Suppressor macrophage (primary cell): ENCODE data around the gene AURKB.
"Not testable (repeated sequence)": the region's sequence is repeated elsewhere in the genome, so short reads cannot be mapped to it uniquely, and the experiment has no call there.

Experiments used
- DNase-seq, 4 experiments: peaks; one replicate each; pipeline ENCODE4 v3.0.0-alpha.2; 2020 to 2022

AURKB gene

GRCh38 chr17:8187517-8188262, 22.7 kb downstream of the AURKB start:
- peak; percentile 94 to 98 (median 97) for DNase-seq

DNA sequence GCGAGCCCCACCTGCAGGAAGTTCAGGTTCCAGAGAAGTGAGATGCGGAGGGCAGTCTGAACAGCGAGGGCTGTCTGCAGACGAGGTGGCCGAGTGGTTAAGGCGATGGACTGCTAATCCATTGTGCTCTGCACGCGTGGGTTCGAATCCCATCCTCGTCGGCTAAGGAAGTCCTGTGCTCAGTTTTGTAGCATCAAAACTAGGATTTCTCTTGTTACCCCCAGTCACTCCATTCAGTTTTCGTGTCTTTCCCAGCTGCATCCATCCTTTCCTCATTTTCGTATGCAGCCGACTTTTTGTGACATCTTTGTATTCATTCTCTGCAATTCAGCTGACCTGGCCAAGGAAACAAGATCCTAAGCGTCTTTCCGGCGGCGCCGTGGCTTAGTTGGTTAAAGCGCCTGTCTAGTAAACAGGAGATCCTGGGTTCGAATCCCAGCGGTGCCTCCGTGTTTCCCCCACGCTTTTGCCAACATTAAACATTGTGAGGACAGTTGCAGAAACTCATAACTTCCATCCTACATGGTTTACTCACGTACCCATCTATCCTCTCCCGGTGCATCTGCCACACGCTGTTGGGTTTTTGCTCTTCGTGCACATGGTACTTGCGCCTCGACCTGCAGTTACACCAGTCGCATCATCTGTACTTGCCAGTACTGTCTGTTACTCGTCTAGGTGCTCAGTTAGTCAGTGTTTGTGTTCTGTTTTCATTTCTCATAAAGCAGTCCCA, 23.4 kb downstream of the AURKB start:
- DNase-seq, result peak; percentile 91 to 94 (median 92)

DNA sequence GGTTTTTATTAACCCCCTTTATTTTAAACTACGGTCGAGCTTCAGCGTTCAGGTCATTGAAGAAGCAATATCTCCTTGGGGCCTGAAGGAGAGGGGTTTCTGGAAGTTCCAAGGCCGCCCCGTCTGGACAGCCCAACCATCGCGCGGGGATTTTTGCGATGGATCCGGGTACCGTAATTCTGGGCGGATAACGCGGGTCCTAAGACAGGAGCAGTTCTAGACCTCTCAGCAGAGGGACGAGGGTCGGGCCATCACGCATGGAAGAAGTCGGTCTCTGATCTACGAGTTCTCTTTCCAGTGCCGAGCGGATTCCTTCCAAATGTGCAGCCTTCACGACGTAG, 24.0 kb downstream of the AURKB start:
- no peak for DNase-seq

- peak; percentile 77 to 90 (median 84) for DNase-seq
These were observed 24.6 kb downstream of the AURKB start for GRCh38 chr17:8185582-8186445.

DNA sequence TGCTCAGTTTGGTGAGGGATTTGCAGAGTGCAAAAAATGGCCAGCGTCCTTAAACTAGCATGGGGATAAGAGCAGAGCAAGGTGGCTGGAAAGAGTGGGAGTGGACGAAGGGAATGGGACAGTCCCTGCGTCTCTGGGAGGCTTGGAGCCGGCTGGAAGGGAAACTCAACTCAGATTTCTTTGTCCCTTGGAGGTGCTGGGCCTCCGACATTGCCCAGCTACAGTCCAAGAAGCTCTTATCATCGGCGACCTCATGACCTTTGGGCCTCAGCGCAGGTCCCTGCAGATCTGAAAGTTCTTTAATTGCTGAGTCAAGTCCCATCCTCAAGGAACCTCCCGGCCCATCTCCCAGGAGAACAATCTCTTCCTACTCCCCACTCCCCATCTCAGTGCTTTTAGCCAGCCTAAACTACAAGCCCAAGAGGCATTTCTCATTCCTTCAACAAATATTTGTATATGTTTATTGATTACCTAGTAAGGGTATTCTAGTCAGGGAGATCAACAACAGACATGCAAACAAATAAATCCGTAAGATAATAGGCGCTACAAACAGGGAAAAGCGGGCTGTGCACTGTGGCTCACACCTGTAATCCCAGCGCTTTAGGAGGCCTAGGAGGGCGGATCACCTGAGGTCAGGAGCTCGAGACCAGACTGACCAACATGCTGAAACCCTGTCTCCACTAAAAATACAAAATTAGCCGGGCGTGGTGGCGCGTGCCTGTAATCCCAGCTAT, 33.2 kb downstream of the AURKB start:
- no peak for DNase-seq

DNA sequence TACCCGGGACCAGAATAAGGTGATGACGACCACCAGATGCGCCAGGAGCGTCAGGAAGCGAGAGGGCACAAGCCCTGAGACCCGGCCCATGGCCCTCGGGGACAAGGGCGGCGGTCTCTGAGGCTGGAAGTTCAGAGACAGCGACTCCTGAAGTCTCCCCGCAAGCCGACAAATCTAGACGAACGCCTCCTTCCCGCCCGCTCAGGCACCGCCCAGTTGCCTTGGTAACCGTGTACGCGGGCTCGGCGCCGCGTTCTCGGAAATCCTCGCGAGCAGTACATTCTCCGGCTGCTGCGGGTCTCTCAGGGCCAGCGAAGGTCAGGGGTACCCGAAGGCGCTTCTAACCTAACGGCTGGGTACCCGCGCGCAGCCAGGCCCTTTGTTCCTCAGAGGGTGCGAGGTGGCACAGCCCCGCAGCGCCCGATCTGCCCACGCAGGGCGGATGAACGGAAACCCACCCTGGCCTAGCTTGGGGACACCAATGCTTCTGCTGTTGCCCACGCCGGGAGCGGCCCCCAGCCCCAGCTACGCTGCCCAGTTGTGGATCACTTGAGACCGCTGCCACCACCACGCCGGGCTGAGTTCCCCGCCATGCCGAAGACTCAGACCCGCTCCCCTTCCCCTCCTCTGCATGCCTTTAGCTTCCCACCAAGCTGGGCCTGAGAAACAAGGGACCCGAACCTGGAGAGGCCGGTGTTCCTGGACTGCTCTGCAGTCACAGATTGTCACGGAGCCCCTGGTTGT, 34.0 kb downstream of the AURKB start, which contains the start of gene TMEM107:
Gene TMEM107 (minus strand): TSS at position 184 of the 744 bp plus-strand sequence. CDS start 94 bp downstream, at position 90.
- DNase-seq, result peak; percentile 89 to 97 (median 94)

DNA sequence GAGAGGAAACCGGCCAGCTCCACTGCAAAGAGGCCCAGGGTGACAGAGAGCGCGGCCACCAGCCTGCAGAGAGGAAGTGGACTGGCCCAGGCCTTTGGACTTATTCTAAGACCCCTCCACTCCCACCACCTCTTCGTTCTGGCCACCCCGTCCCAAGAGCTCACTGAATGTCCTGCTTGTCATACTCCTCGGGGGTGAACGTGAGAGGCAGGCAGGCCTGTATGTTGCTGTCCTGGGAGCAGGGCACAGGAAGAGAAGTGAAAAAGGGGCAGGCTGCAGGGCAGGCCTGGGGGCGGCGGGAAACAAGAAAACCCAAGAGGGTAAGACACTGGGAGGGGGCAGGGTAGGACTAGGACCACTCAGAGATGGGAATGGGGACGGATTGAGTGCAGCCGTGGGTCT, 34.6 kb downstream of the AURKB start:
- DNase-seq, result peak; percentile 40 to 72 (median 54)

GRCh38 chr17:8173871-8174322, 36.5 kb downstream of the AURKB start:
- no peak for DNase-seq

DNA sequence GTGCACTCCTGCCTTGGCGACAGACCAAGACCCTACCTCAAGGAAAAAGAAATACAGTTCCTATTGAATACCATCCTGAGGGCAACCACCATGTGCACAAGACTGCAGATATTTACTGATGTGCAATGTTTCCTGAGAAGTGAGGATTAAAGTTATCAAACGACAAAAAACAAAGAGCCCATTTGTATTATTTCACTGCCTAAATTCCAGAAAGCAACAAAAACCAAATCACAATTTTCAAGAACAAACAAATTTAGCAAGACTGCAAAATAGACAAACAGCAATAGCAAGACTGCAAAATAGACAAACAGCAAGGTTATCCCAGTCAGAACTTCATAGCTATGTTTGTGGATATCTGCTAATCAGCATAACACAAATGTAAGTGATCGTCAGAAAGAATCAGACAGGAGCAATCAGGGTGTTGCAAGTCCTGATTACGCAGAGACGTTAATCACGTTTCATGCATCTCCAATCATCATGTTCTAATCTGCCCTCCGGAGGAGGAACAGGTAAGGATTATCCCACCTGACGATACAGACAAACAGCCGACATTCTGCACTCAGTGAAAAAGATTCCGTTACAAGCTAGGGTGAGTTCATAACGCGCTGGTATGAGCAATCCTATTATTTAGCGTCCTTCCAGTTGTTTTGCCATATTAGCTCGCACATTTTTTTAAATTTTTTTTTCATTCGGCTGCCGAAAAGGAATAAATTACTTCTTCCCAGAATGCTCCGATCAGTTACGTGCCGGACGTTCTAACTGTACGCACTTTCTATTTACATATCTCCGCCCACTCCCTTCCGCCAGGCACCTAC, 37.1 kb downstream of the AURKB start:
- DNase-seq, result peak; percentile 91 to 98 (median 94)

DNA sequence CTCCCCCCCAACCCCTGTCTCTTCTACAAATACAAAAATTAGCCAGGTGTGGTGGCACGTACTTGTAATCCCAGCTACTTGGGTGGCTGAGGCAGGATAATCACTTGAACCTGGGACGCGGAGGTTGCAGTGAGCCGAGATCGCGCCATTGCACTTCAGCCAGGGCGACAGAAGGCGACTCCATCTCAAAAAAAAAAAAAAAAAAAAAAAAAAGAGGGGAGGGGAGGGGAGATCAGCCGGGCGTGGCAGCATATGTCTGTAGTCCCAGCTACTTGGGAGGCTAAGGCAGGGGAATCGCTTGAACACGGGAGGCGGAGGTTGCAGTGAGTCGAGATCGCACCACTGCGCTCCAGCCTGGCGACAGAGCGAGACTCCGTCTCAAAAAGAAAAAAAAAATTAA, 40.2 kb downstream of the AURKB start:
- not testable (repeated sequence) for DNase-seq

DNA sequence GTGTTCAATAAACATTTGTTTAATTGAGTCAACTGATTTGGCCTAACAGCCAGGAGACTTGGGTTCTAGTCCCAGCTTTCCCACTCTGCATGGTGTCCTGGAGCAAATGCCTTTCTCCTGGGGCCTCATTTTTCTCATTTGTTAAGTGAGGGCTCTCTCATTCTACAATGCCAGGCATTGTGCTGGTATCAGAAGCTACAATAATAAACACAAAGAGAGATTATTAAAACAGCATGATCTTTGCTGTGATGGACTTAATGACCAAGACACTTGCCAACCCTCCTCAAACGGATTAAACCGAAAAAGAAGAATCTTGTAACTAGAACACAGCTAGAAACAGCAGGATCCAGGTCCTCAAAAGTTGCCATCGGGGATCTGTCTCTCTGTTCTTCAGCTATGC, 42.8 kb downstream of the AURKB start:
- no peak for DNase-seq

GRCh38 chr17:8166731-8167130, 43.6 kb downstream of the AURKB start:
- no peak for DNase-seq

DNA sequence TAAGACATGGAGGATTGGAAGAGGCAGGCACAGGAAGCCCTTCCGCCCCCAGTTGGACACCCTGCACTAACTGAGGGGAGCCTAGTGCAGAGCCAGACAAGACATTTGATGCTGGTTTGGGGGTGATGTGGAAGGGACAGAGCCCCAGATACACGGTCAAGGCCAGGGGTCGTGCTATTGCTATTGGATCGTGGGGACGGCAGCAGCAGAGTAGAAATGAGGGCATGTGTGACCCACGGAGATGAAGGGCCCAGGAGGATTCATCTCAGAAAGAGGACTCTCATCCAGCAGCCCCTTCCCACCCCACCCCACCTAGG, 45.6 kb downstream of the AURKB start:
- no peak for DNase-seq

- peak; percentile 87 to 94 (median 91) for DNase-seq
These were observed 46.2 kb downstream of the AURKB start for GRCh38 chr17:8163978-8164814.

DNA sequence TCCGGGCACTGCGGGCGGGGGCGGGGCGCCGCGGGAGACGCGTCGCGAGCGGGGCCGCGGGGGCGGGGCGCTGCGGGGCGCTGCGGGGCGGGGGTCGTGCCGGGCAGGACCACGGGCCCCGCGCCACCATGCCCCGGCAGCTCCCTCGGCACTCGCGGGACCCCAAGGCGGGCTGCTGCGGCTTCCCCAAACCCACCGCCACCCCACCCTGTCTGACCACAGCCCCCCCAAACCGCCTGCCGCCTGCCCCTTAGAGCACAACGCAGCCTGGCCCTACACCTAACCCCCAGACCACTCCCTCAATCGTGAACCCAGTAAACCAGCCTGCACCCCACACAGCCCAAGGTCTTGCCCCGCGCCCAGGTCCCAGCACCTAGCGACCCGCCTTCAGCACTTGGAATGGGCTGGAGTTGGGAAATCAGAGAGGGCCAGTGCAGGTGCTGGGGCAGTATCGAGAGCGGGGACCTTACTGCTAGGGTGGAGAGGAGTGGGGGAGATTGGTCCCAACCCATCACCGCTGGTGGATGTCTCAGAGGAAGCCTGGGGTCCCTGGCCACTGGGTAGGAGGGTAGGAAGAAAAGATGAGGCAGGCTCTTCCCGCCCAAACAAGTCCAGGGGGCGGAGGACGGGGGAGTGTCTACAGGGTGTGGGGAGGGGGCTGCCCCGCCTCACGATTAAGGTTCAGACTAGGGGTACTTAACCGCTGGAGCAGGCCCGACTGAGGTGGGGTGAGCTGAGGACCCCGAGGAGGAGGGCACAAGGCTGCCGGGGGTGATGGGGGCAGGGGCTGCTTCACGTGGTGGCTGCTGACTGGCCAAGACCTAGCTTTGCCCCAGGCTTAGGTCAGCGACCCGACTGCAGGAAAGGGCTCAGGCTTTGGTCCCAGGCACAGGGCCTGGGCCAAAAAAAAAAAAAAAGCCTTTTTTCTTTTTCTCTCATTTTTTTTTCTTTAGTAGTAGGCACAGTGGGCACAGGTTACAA, 47.1 kb downstream of the AURKB start:
- DNase-seq, result no peak

- peak; percentile 77 to 93 (median 88) for DNase-seq
These were observed 48.0 kb downstream of the AURKB start, which contains the start of gene VAMP2 for GRCh38 chr17:8162233-8162996. TSS of gene VAMP2 (minus strand) at chr17:8162948. CDS start at chr17:8162879, 69 bp downstream.
